A673 (cell line): ENCODE results near the gene RHBDF2.

ENCODE experiments used
- EZH2 ChIP-seq: fragments of 200-600 bp; sonication (generic); IDR thresholded peaks from 2 replicates; pipeline ENCODE4 v1.6.1; 2017; ENCODE audit warnings: borderline replicate concordance, low read depth, mild to moderate bottlenecking, mixed read lengths, antibody characterized with exemption, low read length; ENCODE audit not compliant: poor library complexity, severe bottlenecking
- TF ChIP-seq, protein P1 (sequence below): fragments of 300-800, 200-600 bp; sonication (generic); conservative IDR thresholded peaks from 2 replicates; pipeline ENCODE4 v1.5.1; 2017; ENCODE audit warnings: low read depth, mild to moderate bottlenecking, antibody characterized with exemption, low read length, moderate library complexity, mixed read lengths

GRCh38 chr17:76530811-76531485, 29.7 kb upstream of the RHBDF2 start:
- TF ChIP-seq, protein P1, sequence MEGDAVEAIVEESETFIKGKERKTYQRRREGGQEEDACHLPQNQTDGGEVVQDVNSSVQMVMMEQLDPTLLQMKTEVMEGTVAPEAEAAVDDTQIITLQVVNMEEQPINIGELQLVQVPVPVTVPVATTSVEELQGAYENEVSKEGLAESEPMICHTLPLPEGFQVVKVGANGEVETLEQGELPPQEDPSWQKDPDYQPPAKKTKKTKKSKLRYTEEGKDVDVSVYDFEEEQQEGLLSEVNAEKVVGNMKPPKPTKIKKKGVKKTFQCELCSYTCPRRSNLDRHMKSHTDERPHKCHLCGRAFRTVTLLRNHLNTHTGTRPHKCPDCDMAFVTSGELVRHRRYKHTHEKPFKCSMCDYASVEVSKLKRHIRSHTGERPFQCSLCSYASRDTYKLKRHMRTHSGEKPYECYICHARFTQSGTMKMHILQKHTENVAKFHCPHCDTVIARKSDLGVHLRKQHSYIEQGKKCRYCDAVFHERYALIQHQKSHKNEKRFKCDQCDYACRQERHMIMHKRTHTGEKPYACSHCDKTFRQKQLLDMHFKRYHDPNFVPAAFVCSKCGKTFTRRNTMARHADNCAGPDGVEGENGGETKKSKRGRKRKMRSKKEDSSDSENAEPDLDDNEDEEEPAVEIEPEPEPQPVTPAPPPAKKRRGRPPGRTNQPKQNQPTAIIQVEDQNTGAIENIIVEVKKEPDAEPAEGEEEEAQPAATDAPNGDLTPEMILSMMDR, result no peak
- no peak for TF ChIP-seq EZH2
